GM12873 (cell line): ENCODE data around the gene SLC2A13.

Experiments used
- CTCF ChIP-seq: IDR thresholded peaks from 2 replicates; pipeline ENCODE4 v1.5.1; 2012; ENCODE audit warnings: low read depth, mild to moderate bottlenecking, moderate library complexity, low read length, control low read depth; ENCODE audit not compliant: insufficient read depth; ENCODE audit errors: missing control alignments

SLC2A13 gene

GRCh38 chr12:39972119-39972518 is 133.8 kb downstream of the SLC2A13 start:
- TF ChIP-seq CTCF: no peak

GRCh38 chr12:39971348-39971747 is 134.5 kb downstream of the SLC2A13 start:
- no peak for TF ChIP-seq CTCF

- TF ChIP-seq CTCF: no peak
Observed at GRCh38 chr12:39966721-39967120, 139.2 kb downstream of the SLC2A13 start.

- TF ChIP-seq CTCF: no peak
Observed at GRCh38 chr12:39966256-39966655, 139.6 kb downstream of the SLC2A13 start.

GRCh38 chr12:39959467-39959866 is 146.4 kb downstream of the SLC2A13 start:
- no peak for TF ChIP-seq CTCF

GRCh38 chr12:39959031-39959430 is 146.8 kb downstream of the SLC2A13 start:
- no peak for TF ChIP-seq CTCF

- TF ChIP-seq CTCF: peak; percentile 42
Observed at GRCh38 chr12:39958377-39958776, 147.5 kb downstream of the SLC2A13 start.

GRCh38 chr12:39956725-39957124 is 149.2 kb downstream of the SLC2A13 start:
- TF ChIP-seq CTCF: no peak
